ENCODE results near the gene GPC5. TPM values are rescaled to one million over a fixed set of nuclear protein-coding genes. Genes with fewer than 3 reads are reported as not detected.

GPC5 gene
- total and polyA plus RNA-seq, 2 of the 13 experiments (the other 11 are each of a cell fraction or from before 2014, with no cell fraction given) = 0.02 to 0.07 TPM

GRCh38 chr13:91360246-91360751, 38.1 kb upstream of the GPC5 start:
- FAIRE-seq = no peak
- H3K27me3 ChIP-seq (ENCODE audit: control insufficient read depth in 1 of 2, insufficient read depth in 2 of 2, low read length in 2 of 2) = no peaks in the 10 kb centered on the region
- peaks cover 0 to 8% of the 10 kb centered on the region in 2 experiments; a peak in 3 of 5 replicates for H3K36me3 ChIP-seq (replicated peaks in 1 of 2; ENCODE audit: control insufficient read depth in 1 of 2, insufficient read depth in 2 of 2, low read length in 2 of 2)
- peak overlapping the region; percentile 82 for H3K27ac ChIP-seq (ENCODE audit: extremely low read length, insufficient read depth, low read length)
- H3K79me2 ChIP-seq (ENCODE audit: insufficient read depth, low read length) = no peaks in the 10 kb centered on the region
- no TSS peak for BruUV-seq (replicated peaks)
- in situ Hi-C loops (cut with HindIII; ENCODE audit: extremely low pct_ligation_motif_present, low pct_unique_long_range_greater_than_20kb) (no loop called here), intact Hi-C loops (cut with micrococcal nuclease; ENCODE audit: unreplicated experiment) (no loop called here)
- 84% methylated on average over 4 of the region's 4 CpGs for WGBS (ENCODE audit: low lambda C conversion rate)
- no peaks in the 10 kb centered on the region for H3K9me3 ChIP-seq (ENCODE audit: low read length)
- peaks cover 87% of the 10 kb centered on the region for H3K4me1 ChIP-seq (ENCODE audit: insufficient read depth, low read length)
- no peak overlapping the region for H3K9ac ChIP-seq (ENCODE audit: insufficient read depth, low read depth, low read length)
- peak; percentile 1; the same call in 1 of the 3 replicates for ATAC-seq
- peaks cover 22% of the 10 kb centered on the region for H4K20me1 ChIP-seq (ENCODE audit: insufficient read depth, low read length)
- no peak overlapping the region for H3K4me2 ChIP-seq (ENCODE audit: low read depth, low read length)
- no peak overlapping the region for H3K4me3 ChIP-seq (replicated peaks in 1 of 3; ENCODE audit: insufficient read depth in 1 of 3, low read depth in 2 of 3, low read length in 3 of 3)
- ChIA-PET POLR2A (interaction anchor here (2.0 kb wide), 1 partner anchor 14 kb away, joined by 5 read pairs; no protein-coding TSS in a partner anchor), CTCF (ENCODE audit: low intra/inter-chr PET ratio, low total read pairs) (no interaction called here)
- TF ChIP-seq CHD2 (IDR thresholded peaks at IDR 0.05; ENCODE audit: low read depth, low read length) (no peak), PAF1 (CRISPR knock-in tag; IDR thresholded peaks at IDR 0.05) (0 out of 2 replicates have a peak, but pooled peaks have one; percentile 35), ZNF337 (CRISPR knock-in tag; IDR thresholded peaks at IDR 0.05; ENCODE audit: borderline replicate concordance, low read depth) (no peak), ZNF354B (CRISPR knock-in tag; IDR thresholded peaks at IDR 0.05) (0 out of 2 replicates have a peak, but pooled peaks have one; percentile 17), RBM22 (optimal IDR thresholded peaks at IDR 0.05; ENCODE audit: low read length) (peak; percentile 24), POLR2AphosphoS5 (IDR thresholded peaks at IDR 0.05; ENCODE audit: low read depth, low read length) (peak; percentile 38), AGO2 (optimal IDR thresholded peaks at IDR 0.05; ENCODE audit: low read depth, low read length) (peak; percentile 55)
- DNase-seq (ENCODE audit: low spot score) = no peak
- H2AFZ ChIP-seq (ENCODE audit: low read length) = no peak overlapping the region

GRCh38 chr13:91361755-91362271, 36.6 kb upstream of the GPC5 start:
- Histone ChIP-seq H3K4me1 (ENCODE audit: insufficient read depth, low read length) (peaks cover 71% of the 10 kb centered on the region), H3K27ac (ENCODE audit: extremely low read length, insufficient read depth, low read length) (peak overlapping the region; percentile 82)
- peak; percentile 11 for ATAC-seq
- no peak for TF ChIP-seq U2AF1 (optimal IDR thresholded peaks at IDR 0.05; ENCODE audit: low read depth, low read length)
- TF ChIP-seq ZFP36 (IDR thresholded peaks at IDR 0.05; ENCODE audit: borderline replicate concordance, low read depth, low read length, partially characterized antibody) = no peak
- no peak for TF ChIP-seq ZNF10 (CRISPR knock-in tag; IDR thresholded peaks at IDR 0.05; ENCODE audit: borderline replicate concordance, low read depth)
- no peak for TF ChIP-seq KLF15 (CRISPR knock-in tag; IDR thresholded peaks at IDR 0.05; ENCODE audit: borderline replicate concordance)
- no peak for TF ChIP-seq TAF15 (IDR thresholded peaks at IDR 0.05; ENCODE audit: low read depth, low read length, poor library complexity, severe bottlenecking)
- TF ChIP-seq, protein P1, sequence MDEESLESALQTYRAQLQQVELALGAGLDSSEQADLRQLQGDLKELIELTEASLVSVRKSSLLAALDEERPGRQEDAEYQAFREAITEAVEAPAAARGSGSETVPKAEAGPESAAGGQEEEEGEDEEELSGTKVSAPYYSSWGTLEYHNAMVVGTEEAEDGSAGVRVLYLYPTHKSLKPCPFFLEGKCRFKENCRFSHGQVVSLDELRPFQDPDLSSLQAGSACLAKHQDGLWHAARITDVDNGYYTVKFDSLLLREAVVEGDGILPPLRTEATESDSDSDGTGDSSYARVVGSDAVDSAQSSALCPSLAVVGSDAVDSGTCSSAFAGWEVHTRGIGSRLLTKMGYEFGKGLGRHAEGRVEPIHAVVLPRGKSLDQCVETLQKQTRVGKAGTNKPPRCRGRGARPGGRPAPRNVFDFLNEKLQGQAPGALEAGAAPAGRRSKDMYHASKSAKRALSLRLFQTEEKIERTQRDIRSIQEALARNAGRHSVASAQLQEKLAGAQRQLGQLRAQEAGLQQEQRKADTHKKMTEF (CRISPR knock-in tag; IDR thresholded peaks at IDR 0.05) = peak; percentile 80
- peak; percentile 86 for TF ChIP-seq NCOA2 (CRISPR knock-in tag; IDR thresholded peaks at IDR 0.05)
- TF ChIP-seq ZNF670 (CRISPR knock-in tag; IDR thresholded peaks at IDR 0.05; ENCODE audit: borderline replicate concordance) = no peak
- TF ChIP-seq MLX (CRISPR knock-in tag; IDR thresholded peaks at IDR 0.05) = no peak
- TF ChIP-seq SMYD3 (CRISPR knock-in tag; IDR thresholded peaks at IDR 0.05) = no peak
- TF ChIP-seq ZFP1 (CRISPR knock-in tag; IDR thresholded peaks at IDR 0.05) = no peak

More at GRCh38 chr13:91361755-91362271, 36.6 kb upstream of the GPC5 start:
- 4% methylated on average over 1 of the region's 1 CpG for WGBS (ENCODE audit: low lambda C conversion rate)
- H3K4me3 ChIP-seq (replicated peaks in 1 of 3; ENCODE audit: insufficient read depth in 1 of 3, low read depth in 2 of 3, low read length in 3 of 3) = peak overlapping the region in 2 of 3 experiments; percentile 8 to 17; a peak in 2 of 6 replicates
- H3K9me3 ChIP-seq (ENCODE audit: low read length) = no peaks in the 10 kb centered on the region
- in situ Hi-C loops (cut with HindIII; ENCODE audit: extremely low pct_ligation_motif_present, low pct_unique_long_range_greater_than_20kb) = no loop called here
- H3K27me3 ChIP-seq (ENCODE audit: control insufficient read depth in 1 of 2, insufficient read depth in 2 of 2, low read length in 2 of 2) = no peaks in the 10 kb centered on the region
- ChIA-PET POLR2A (no interaction called here), CTCF (ENCODE audit: low intra/inter-chr PET ratio, low total read pairs) (no interaction called here)
- peak; percentile 70 for FAIRE-seq
- DNase-seq (ENCODE audit: low spot score) = peak; percentile 79
- H3K9ac ChIP-seq (ENCODE audit: insufficient read depth, low read depth, low read length) = no peak overlapping the region
- BruUV-seq (replicated peaks) = no TSS peak
- no peaks in the 10 kb centered on the region for H3K79me2 ChIP-seq (ENCODE audit: insufficient read depth, low read length)
- H4K20me1 ChIP-seq (ENCODE audit: insufficient read depth, low read length) = peaks cover 8% of the 10 kb centered on the region
- intact Hi-C loops (cut with micrococcal nuclease; ENCODE audit: unreplicated experiment) = loop anchor here (2.0 kb wide), 1 partner anchor 13 kb away; no protein-coding TSS in a partner anchor
- no peaks in the 10 kb centered on the region; a peak in 2 of 5 replicates for H3K36me3 ChIP-seq (replicated peaks in 1 of 2; ENCODE audit: control insufficient read depth in 1 of 2, insufficient read depth in 2 of 2, low read length in 2 of 2)
- peak overlapping the region; percentile 50 for H3K4me2 ChIP-seq (ENCODE audit: low read depth, low read length)
- no peak overlapping the region for H2AFZ ChIP-seq (ENCODE audit: low read length)

All from HepG2 (cell line).